HepG2 (cell line): ENCODE data around the gene LRRC73. TPM values are rescaled to one million over a fixed set of nuclear protein-coding genes. Genes with fewer than 3 reads are reported as not detected.
A peak's percentile ranks its signal among the peaks of the same experiment; 100 is the strongest.

Experiments used
- ATAC-seq: fragments of 200-7000 bp; cut with Tn5 transposase; 3 replicates; pipeline ENCODE4 v1.9.1; 2020; ENCODE audit warnings: mild to moderate bottlenecking, moderate library complexity
- BruUV-seq: library from RNA; stranded (reverse); fragments of 400-500 nt; replicated peaks from 2 replicates; lab custom pipeline; 2021; lab: Mats Ljungman, UMichigan
- CTCF ChIA-PET: fragments of 300-600 bp; formaldehyde crosslinking; extraction: SDS; loops from one replicate; lab custom pipeline; 2021; ENCODE audit warnings: low total read pairs, inconsistent platforms, low intra/inter-chr PET ratio; lab: Yijun Ruan, JAX
- POLR2A ChIA-PET: fragments of 350-600 bp; sonication (Branson Sonifier 250); formaldehyde crosslinking; loops from one replicate; lab custom pipeline; 2020; ENCODE audit warnings: antibody characterized with exemption, inconsistent platforms; lab: Yijun Ruan, JAX
- DNase-seq: peaks from one replicate; pipeline ENCODE4 v3.0.0-alpha.2; 2015; ENCODE audit warnings: low spot score
- FAIRE-seq: peaks from 3 replicates; lab custom pipeline; 2011; peaks lifted over from hg19 to GRCh38; lab: Jason Lieb, UNC
- H2AFZ ChIP-seq: one replicate; pipeline ENCODE4 v1.6.1; 2011; ENCODE audit warnings: low read length, inconsistent platforms
- H3K27ac ChIP-seq: fragments of 300-600 bp; 3 replicates; pipeline ENCODE4 v1.8.0; 2011; ENCODE audit warnings: mixed run types, mild to moderate bottlenecking, mixed read lengths, low read length, inconsistent platforms; ENCODE audit not compliant: insufficient read depth; ENCODE audit errors: extremely low read length
- H3K27me3 ChIP-seq, 2 experiments: fragments of 200-600 bp in 1 of 2; 2 replicates in 1 of 2; 3 replicates in 1 of 2; pipeline versions ENCODE4 v1.6.0 to v1.8.0; 2011; ENCODE audit warnings: low read length in 2 of 2, mild to moderate bottlenecking in 2 of 2, moderate library complexity in 2 of 2, inconsistent platforms in 1 of 2; ENCODE audit not compliant: insufficient read depth in 2 of 2, control insufficient read depth in 1 of 2
- H3K36me3 ChIP-seq, 2 experiments: fragments of 200-600 bp in 1 of 2; replicated peaks in 1 of 2; 2 replicates in 1 of 2; 3 replicates in 1 of 2; pipeline versions ENCODE4 v1.5.1 to v1.8.0; 2011; ENCODE audit warnings: low read length in 2 of 2, inconsistent platforms in 1 of 2; ENCODE audit not compliant: insufficient read depth in 2 of 2, control insufficient read depth in 1 of 2
- H3K4me1 ChIP-seq: 2 replicates; pipeline ENCODE4 v1.5.1; 2012; ENCODE audit warnings: low read length, inconsistent platforms; ENCODE audit not compliant: insufficient read depth
- H3K4me2 ChIP-seq: 2 replicates; pipeline ENCODE4 v1.6.0; 2011; ENCODE audit warnings: low read depth, low read length, inconsistent platforms
- H3K4me3 ChIP-seq, 3 experiments: fragments of 200-600 bp in 1 of 3; sonication (generic), shearing (Covaris generic) in 1 of 3; replicated peaks in 1 of 3; 2 replicates each; pipeline ENCODE4 v1.5.1; 2011 to 2016; ENCODE audit warnings: low read length in 3 of 3, inconsistent platforms in 2 of 3, low read depth in 2 of 3, mild to moderate bottlenecking in 2 of 3, control low read depth in 1 of 3, mixed read lengths in 1 of 3; ENCODE audit not compliant: insufficient read depth in 1 of 3
- H3K79me2 ChIP-seq: one replicate; pipeline ENCODE4 v1.6.1; 2011; ENCODE audit warnings: low read length, inconsistent platforms; ENCODE audit not compliant: insufficient read depth
- H3K9ac ChIP-seq: 2 replicates; pipeline ENCODE4 v1.6.0; 2011; ENCODE audit warnings: mild to moderate bottlenecking, low read depth, low read length, inconsistent platforms; ENCODE audit not compliant: insufficient read depth
- H3K9me3 ChIP-seq: 2 replicates; pipeline ENCODE4 v1.5.1; 2012; ENCODE audit warnings: mild to moderate bottlenecking, low read length
- H4K20me1 ChIP-seq: 2 replicates; pipeline ENCODE4 v1.6.0; 2011; ENCODE audit warnings: inconsistent platforms, mild to moderate bottlenecking, low read length, moderate library complexity; ENCODE audit not compliant: insufficient read depth
- FOXJ3 ChIP-seq: sonication (generic); formaldehyde crosslinking; IDR thresholded peaks from 2 replicates; pipeline ENCODE4 v1.4.0; 2020; ENCODE audit warnings: missing genetic modification reagents, mild to moderate bottlenecking, borderline replicate concordance
- IKZF4 ChIP-seq: sonication (generic); formaldehyde crosslinking; IDR thresholded peaks from 2 replicates; pipeline ENCODE4 v1.5.1; 2020; ENCODE audit warnings: borderline replicate concordance, mild to moderate bottlenecking, low read depth, missing genetic modification reagents; ENCODE audit errors: not compliant biosample characterization
- KDM6A ChIP-seq: IDR thresholded peaks from 2 replicates; pipeline ENCODE4 v1.6.1; 2016; ENCODE audit warnings: low read depth
- NONO ChIP-seq, 2 experiments: fragments of 450-650 bp in 1 of 2; sonication (generic) in 1 of 2; formaldehyde crosslinking in 1 of 2; IDR thresholded peaks in 1 of 2; conservative IDR thresholded peaks in 1 of 2; 2 replicates each; pipeline versions ENCODE4 v1.6.1 to v1.8.0; 2017 to 2022; ENCODE audit warnings: mild to moderate bottlenecking in 1 of 2, missing genetic modification reagents in 1 of 2, moderate library complexity in 1 of 2
- POLR2G ChIP-seq: fragments of 200-400 bp; formaldehyde crosslinking; IDR thresholded peaks from 2 replicates; pipeline ENCODE4 v1.6.1; 2018; ENCODE audit warnings: mild to moderate bottlenecking, low read depth, low read length, moderate library complexity
- RBFOX2 ChIP-seq: fragments of 200-400 bp; formaldehyde crosslinking; IDR thresholded peaks from 2 replicates; pipeline ENCODE4 v1.6.1; 2017; ENCODE audit warnings: low read depth, mild to moderate bottlenecking, low read length
- RBM22 ChIP-seq: fragments of 200-400 bp; formaldehyde crosslinking; optimal IDR thresholded peaks from 2 replicates; pipeline ENCODE3; 2017; ENCODE audit warnings: mild to moderate bottlenecking, low read length, moderate library complexity
- SNRNP70 ChIP-seq: fragments of 200-400 bp; formaldehyde crosslinking; IDR thresholded peaks from 2 replicates; pipeline ENCODE4 v1.6.1; 2017; ENCODE audit warnings: mild to moderate bottlenecking, low read depth, low read length, moderate library complexity
- SSRP1 ChIP-seq: IDR thresholded peaks from 2 replicates; pipeline ENCODE4 v1.6.1; 2016; ENCODE audit warnings: control low read depth
- TCF12 ChIP-seq, 2 experiments: fragments of 450-650 bp in 1 of 2; sonication (generic) in 1 of 2; formaldehyde crosslinking in 1 of 2; IDR thresholded peaks; 2 replicates each; pipeline versions ENCODE4 v1.6.1 to v1.8.0; 2017 to 2022; ENCODE audit warnings: antibody characterized with exemption in 1 of 2, mild to moderate bottlenecking in 1 of 2, missing genetic modification reagents in 1 of 2, moderate library complexity in 1 of 2
- YEATS2 ChIP-seq: sonication (generic); formaldehyde crosslinking; IDR thresholded peaks from 2 replicates; pipeline ENCODE4 v1.4.0; 2020; ENCODE audit warnings: missing genetic modification reagents, borderline replicate concordance
- YEATS4 ChIP-seq: sonication (generic); formaldehyde crosslinking; IDR thresholded peaks from 2 replicates; pipeline ENCODE4 v1.4.0; 2020; ENCODE audit warnings: missing genetic modification reagents, borderline replicate concordance
- ZBTB2 ChIP-seq: sonication (generic); formaldehyde crosslinking; IDR thresholded peaks from 2 replicates; pipeline ENCODE4 v1.8.0; 2022; ENCODE audit warnings: low read depth, missing genetic modification reagents
- ZC3H13 ChIP-seq: sonication (generic); formaldehyde crosslinking; IDR thresholded peaks from 2 replicates; pipeline ENCODE4 v1.8.1; 2023; ENCODE audit warnings: mild to moderate bottlenecking, missing genetic modification reagents, moderate library complexity
- ZNF326 ChIP-seq: sonication (generic); formaldehyde crosslinking; IDR thresholded peaks from 2 replicates; pipeline ENCODE4 v1.4.0; 2020; ENCODE audit warnings: missing genetic modification reagents, borderline replicate concordance
- ZNF513 ChIP-seq: sonication (generic); formaldehyde crosslinking; conservative IDR thresholded peaks from 2 replicates; pipeline ENCODE4 v1.5.0; 2020; ENCODE audit warnings: missing genetic modification reagents
- ZNF770 ChIP-seq: sonication (generic); formaldehyde crosslinking; IDR thresholded peaks from 2 replicates; pipeline ENCODE4 v1.5.0; 2020; ENCODE audit warnings: mild to moderate bottlenecking, missing genetic modification reagents
- WGBS: methylation state at CpG from one replicate; pipeline ENCODE4 v1.1.6; 2017; ENCODE audit warnings: low lambda C conversion rate; 5-methylcytosine and 5-hydroxymethylcytosine counted together
- in situ Hi-C: cut with HindIII; loops from 2 replicates; pipeline ENCODE4 v1.10.0; 2017; ENCODE audit warnings: low pct_unique_long_range_greater_than_20kb; ENCODE audit not compliant: extremely low pct_ligation_motif_present
- intact Hi-C: fragments of 100-400 bp; cut with micrococcal nuclease; formaldehyde crosslinking; loops from one replicate; pipeline ENCODE4 v1.10.0; 2022; ENCODE audit not compliant: unreplicated experiment
- polyA plus RNA-seq, 8 experiments: library from polyadenylated mRNA; depleted of rRNA in 3 of 8; stranded (reverse) in 7 of 8; unstranded in 1 of 8; fragments of >200 nt; fragmentation: Illumina TruSeq in 4 of 8; extraction: Trizol in 4 of 8; gene quantifications; 2 replicates each; pipeline versions ENCODE4 v1.2.1 to v1.2.3, GENCODE V29; 2011 to 2016; ENCODE audit warnings: low read depth in 4 of 8, missing spikeins in 1 of 8, mixed read lengths in 1 of 8; ENCODE audit not compliant: insufficient read depth in 1 of 8
- total RNA-seq, 5 experiments: library from RNA; depleted of rRNA; stranded (reverse); fragments of >200 nt; fragmentation: Illumina TruSeq; extraction: Trizol; gene quantifications; 2 replicates each; pipeline ENCODE4 v1.2.3, GENCODE V29; 2016; ENCODE audit warnings: low read depth in 1 of 5

Gene LRRC73
- total and polyA plus RNA-seq, 2 of the 13 experiments (the other 11 are each of a cell fraction or from before 2014, with no cell fraction given): 0.11 to 0.12 TPM

GRCh38 chr6:43520097-43520496 is 10.0 kb upstream of the LRRC73 start:
- Histone ChIP-seq H2AFZ (no peak overlapping the region), H3K27ac (no peak overlapping the region), H3K36me3 (peaks cover 46 to 67% of the 10 kb centered on the region in 2 experiments), H3K9me3 (no peaks in the 10 kb centered on the region), H3K4me1 (peaks cover 26% of the 10 kb centered on the region), H3K79me2 (peaks cover 43% of the 10 kb centered on the region), H3K4me3 (no peak overlapping the region), H4K20me1 (no peaks in the 10 kb centered on the region), H3K4me2 (no peak overlapping the region), H3K9ac (no peak overlapping the region), H3K27me3 (peaks cover 0 to 5% of the 10 kb centered on the region in 2 experiments; a peak in 1 of 5 replicates)
- no peak for TF ChIP-seq SNRNP70
- peak; percentile 90 for TF ChIP-seq RBM22
- TF ChIP-seq ZC3H13: peak; percentile 36; the same call in 1 of the 2 replicates
- TF ChIP-seq NONO (IDR thresholded peaks at IDR 0.05): no peak
- 0 out of 2 replicates have a peak, but pooled peaks have one; percentile 51 for TF ChIP-seq NONO (CRISPR knock-in tag; conservative IDR thresholded peaks at IDR 0.05)
- no peak for TF ChIP-seq TCF12 (IDR thresholded peaks at IDR 0.05)
- TF ChIP-seq TCF12 (CRISPR knock-in tag; IDR thresholded peaks at IDR 0.05): no peak
- no peak for TF ChIP-seq RBFOX2
- no peak for TF ChIP-seq ZNF513
- no peak for TF ChIP-seq ZNF326 (CRISPR knock-in tag)
- 0 out of 2 replicates have a peak, but pooled peaks have one; percentile 30 for TF ChIP-seq POLR2G
- peak; percentile 45; the same call in 1 of the 2 replicates for TF ChIP-seq SSRP1 (CRISPR knock-in tag)
- TF ChIP-seq YEATS2: no peak
- TF ChIP-seq KDM6A (CRISPR knock-in tag): no peak
- no peak for TF ChIP-seq ZNF770 (CRISPR knock-in tag)
- no peak for TF ChIP-seq YEATS4 (CRISPR knock-in tag)
- no peak for TF ChIP-seq ZBTB2 (CRISPR knock-in tag)
- no peak for TF ChIP-seq IKZF4
- no peak for TF ChIP-seq FOXJ3
- POLR2A ChIA-PET: interaction anchor here (1.3 to 1.6 kb wide), 2 partner anchors 93 to 110 kb away, joined by 3 to 4 read pairs; partner anchors contain the start of genes ABCC10 and GTPBP2
- CTCF ChIA-PET: no interaction called here
- in situ Hi-C loops: no loop called here
- ATAC-seq (no peak), DNase-seq (no peak), FAIRE-seq (no peak)
- no TSS peak for BruUV-seq
- WGBS: 100% methylated on average over 8 of the region's 8 CpGs
- intact Hi-C loops: no loop called here
